ENCODE measurements around the gene HERC6.
"Not testable (repeated sequence)": the region's sequence is repeated elsewhere in the genome, so short reads cannot be mapped to it uniquely, and the experiment has no call there.

DNA sequence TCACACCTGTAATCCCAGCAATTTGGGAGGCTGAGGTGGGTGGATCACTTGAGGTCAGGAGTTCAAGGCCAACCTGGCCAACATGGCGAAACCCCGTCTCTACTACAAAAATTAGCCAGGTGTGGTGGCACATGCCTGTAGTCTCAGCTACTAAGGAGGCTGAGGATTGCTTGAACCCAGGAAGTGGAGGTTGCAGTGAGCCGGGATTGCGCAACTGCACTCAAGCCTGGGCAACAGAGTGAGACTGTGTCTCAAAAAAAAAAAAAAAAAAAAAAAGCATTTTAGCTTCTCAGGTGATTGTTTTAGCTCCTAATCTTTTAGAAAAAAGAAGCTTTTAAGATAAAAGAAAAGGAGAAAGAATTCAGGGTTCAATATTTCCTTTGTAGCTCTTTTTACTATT is 59.2 kb downstream of the HERC6 start:
- TF ChIP-seq, protein P1, sequence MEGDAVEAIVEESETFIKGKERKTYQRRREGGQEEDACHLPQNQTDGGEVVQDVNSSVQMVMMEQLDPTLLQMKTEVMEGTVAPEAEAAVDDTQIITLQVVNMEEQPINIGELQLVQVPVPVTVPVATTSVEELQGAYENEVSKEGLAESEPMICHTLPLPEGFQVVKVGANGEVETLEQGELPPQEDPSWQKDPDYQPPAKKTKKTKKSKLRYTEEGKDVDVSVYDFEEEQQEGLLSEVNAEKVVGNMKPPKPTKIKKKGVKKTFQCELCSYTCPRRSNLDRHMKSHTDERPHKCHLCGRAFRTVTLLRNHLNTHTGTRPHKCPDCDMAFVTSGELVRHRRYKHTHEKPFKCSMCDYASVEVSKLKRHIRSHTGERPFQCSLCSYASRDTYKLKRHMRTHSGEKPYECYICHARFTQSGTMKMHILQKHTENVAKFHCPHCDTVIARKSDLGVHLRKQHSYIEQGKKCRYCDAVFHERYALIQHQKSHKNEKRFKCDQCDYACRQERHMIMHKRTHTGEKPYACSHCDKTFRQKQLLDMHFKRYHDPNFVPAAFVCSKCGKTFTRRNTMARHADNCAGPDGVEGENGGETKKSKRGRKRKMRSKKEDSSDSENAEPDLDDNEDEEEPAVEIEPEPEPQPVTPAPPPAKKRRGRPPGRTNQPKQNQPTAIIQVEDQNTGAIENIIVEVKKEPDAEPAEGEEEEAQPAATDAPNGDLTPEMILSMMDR (IDR thresholded peaks at IDR 0.05), result not testable (repeated sequence)
- not testable (repeated sequence) for TF ChIP-seq POLR2A (IDR thresholded peaks at IDR 0.05)

Data from body of pancreas (tissue), 4 donors.